ENCODE measurements around the gene IMP3.

Gene IMP3

DNA sequence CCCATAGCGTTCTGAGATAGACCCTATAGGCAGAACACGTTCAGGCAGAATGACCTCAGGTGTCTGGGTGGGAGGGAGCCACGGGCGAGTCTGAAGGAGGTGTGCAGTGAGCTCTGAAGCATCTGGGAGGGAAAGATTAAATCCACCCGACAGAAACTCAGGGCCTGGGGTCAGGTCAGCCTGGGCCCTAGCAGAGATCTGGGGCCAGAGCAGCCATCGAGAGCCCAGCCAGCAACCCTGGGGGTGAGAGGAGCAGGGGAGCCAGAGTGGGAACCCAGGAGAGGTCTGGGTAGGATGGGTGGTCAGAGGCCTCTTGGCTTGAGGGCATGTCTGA lies 29.8 kb upstream of the IMP3 start:
- no peak overlapping the region for H3K27ac ChIP-seq
- TF ChIP-seq, protein P1, sequence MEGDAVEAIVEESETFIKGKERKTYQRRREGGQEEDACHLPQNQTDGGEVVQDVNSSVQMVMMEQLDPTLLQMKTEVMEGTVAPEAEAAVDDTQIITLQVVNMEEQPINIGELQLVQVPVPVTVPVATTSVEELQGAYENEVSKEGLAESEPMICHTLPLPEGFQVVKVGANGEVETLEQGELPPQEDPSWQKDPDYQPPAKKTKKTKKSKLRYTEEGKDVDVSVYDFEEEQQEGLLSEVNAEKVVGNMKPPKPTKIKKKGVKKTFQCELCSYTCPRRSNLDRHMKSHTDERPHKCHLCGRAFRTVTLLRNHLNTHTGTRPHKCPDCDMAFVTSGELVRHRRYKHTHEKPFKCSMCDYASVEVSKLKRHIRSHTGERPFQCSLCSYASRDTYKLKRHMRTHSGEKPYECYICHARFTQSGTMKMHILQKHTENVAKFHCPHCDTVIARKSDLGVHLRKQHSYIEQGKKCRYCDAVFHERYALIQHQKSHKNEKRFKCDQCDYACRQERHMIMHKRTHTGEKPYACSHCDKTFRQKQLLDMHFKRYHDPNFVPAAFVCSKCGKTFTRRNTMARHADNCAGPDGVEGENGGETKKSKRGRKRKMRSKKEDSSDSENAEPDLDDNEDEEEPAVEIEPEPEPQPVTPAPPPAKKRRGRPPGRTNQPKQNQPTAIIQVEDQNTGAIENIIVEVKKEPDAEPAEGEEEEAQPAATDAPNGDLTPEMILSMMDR (conservative IDR thresholded peaks at IDR 0.05), result no peak
- TF ChIP-seq ZFX (IDR thresholded peaks at IDR 0.05), result no peak

DNA sequence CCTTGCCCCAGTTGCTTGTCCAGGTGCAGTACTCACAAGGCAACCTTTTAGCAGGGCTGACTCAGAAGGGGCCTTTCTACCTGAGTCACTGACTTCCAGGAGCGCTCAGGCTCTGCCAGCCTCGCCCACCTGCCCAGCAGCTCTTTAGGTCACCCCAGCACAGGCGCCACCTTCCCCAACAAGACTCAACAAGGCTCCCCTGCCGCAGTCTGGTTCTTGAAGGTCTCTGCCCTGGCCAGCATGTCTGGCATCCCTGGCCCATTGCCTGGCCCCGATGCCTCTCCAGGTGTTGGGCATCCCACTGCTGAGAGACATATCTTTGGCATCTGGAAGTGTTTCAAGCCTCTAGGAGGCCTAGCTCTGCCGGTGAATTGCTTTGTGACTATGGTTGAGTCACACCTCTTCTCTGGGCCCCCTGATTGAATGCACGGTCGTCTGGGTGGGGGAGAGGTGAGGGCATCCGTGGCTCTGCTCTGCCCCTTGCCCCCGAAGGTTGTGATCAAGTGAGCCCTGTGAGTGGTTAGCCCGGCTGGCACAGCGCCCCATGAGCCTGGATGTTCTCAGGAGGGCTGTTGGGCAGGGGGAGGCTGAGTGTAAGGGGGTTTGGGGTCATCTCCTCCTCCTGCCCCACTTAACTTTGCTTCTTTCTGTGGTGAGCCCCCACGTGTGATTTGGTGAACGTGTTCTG lies 29.3 kb upstream of the IMP3 start:
- H3K27ac ChIP-seq, result no peak overlapping the region
- TF ChIP-seq, protein P1 (conservative IDR thresholded peaks at IDR 0.05), result no peak
- TF ChIP-seq ZFX (IDR thresholded peaks at IDR 0.05), result no peak

DNA sequence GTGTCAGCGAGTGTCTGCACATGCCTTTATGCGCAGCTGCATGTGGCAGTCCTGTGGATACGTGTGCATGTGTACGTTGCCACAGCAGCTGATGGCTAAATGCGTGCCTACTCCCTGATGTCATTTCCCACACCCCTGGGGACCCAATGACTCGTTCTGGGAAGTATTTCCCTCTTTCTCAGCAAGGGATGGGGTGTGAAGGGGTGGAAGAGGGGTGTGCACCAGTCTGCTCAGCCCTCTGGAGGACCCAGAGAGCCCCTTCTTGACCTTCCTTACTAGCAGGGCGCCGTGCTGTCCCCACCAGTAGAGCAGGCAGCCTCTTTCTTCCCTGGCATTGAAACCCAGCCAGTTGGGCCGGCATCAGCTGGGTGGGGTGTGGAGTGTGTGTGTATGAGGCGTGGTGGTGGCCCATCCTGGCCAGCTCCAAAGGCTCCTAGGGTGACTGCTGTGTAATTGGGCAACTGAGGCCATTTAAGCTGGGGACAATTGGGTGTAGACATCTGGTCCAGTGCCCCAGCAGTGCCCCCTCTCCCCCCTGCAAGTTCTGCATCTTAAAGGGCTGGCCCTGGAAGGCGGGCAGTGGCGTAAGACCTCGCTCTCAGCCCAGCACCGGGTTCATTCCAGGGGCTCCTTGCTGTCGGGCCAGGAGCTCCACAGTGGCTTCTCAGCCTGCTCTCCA lies 26.9 kb upstream of the IMP3 start:
- TF ChIP-seq, protein P1 (conservative IDR thresholded peaks at IDR 0.05), result no peak
- no peak for TF ChIP-seq ZFX (IDR thresholded peaks at IDR 0.05)
- no peak overlapping the region for H3K27ac ChIP-seq

DNA sequence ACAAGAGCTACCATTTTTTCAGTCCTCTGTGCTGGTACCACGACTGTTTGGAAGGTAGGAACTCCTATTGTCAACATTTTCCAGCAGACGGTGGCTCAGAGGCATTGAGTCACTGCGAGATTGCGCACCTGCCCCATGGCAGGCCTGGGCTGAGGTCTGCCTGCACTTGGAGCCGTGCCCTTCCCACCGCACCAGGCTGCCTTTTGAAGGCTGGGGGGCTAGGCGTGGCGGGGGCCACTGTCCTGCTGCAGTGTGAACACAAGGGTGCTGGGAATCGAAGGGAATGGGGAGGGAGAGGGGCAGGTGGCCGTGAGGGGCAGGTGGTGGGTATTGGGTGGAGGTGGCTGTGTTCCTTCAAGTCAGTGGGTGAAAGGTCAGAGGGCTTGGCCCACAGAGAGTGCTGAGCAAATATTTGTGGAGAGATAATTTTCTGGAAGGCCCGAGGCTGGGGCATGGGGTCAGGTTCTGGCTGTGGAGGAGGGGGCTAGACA lies 24.0 kb upstream of the IMP3 start:
- H3K27ac ChIP-seq, result peak overlapping the region; percentile 13; the same call in 1 of the 2 replicates
- TF ChIP-seq, protein P1 (conservative IDR thresholded peaks at IDR 0.05), result no peak
- no peak for TF ChIP-seq ZFX (IDR thresholded peaks at IDR 0.05)

DNA sequence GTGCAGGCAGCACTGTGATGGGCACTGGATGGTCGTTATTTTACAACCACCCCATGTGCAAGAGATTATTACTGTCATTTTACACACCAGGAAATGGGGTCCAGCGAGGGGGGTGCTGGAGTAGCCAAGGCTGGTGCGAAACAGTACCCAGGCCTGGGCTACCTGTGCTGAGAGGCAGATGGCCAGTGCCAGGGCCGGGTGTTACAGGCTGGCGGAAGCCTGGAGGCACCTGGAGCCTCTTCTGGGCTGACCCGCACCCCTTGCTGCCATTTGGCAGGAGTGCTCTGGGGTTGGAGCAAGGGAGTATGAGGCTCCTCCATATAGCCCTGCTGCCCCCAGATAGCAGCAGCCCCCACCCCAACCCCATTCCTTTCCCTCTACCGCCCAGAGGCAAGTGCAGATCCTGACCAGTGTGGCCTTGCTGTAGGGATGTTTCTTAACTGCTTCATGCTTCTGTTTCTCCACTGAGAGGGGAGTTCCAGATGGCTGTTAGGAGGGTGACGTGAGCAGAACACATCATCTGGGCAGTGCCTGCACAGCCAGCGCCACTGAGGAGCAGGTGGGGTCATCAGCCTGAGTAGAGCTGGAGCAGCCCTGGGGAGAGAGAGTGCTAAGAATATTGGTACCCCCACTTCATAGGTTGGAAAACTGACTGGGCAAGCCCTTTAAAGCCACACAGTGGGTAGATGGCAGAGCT lies 22.9 kb upstream of the IMP3 start:
- no peak overlapping the region for H3K27ac ChIP-seq
- TF ChIP-seq, protein P1 (conservative IDR thresholded peaks at IDR 0.05), result no peak
- TF ChIP-seq ZFX (IDR thresholded peaks at IDR 0.05), result no peak

DNA sequence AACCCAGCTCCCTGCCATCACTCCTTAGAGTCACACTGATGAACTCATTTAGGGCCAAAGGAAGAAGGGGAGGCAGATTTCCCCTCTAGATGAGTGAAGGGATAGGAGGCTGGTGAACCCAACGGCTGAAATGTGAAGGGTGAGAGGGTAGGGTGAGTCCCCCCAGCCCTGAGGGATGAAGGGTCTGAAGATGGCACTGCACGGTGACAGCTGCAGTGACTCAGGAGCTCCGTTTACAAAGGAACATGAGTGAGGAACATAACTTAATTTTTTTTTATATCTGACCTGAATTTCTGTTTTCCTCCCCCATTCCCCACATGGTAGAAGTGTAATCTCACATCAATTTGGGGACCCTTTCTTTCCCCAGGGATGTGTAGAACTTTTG lies 21.7 kb upstream of the IMP3 start:
- H3K27ac ChIP-seq, result no peak overlapping the region
- no peak for TF ChIP-seq ZFX (IDR thresholded peaks at IDR 0.05)
- TF ChIP-seq, protein P1 (conservative IDR thresholded peaks at IDR 0.05), result no peak

Measured in C4-2B (cell line).